Activated naive CD4-positive, alpha-beta T cell treated with anti-CD3 and anti-CD28 coated beads, Interleukin-2, amount 10 ng/mL, durations not matched to agents 7 days and 5 days (primary cell): ENCODE results near the gene CXADR.

Source experiments
- CTCF ChIA-PET: fragments of 350-600 bp; sonication (Branson Sonifier 250); formaldehyde crosslinking; loops from one replicate; lab custom pipeline; 2021; ENCODE audit warnings: antibody characterized with exemption; lab: Charles Lee
- DNase-seq: peaks from one replicate; pipeline ENCODE4 v3.0.0-alpha.2; 2020
- H3K27ac Mint-ChIP-seq: one replicate; pipeline ENCODE4 v1.8.0; 2021; ENCODE audit warnings: mild to moderate bottlenecking, moderate library complexity, mixed read lengths
- H3K27me3 Mint-ChIP-seq: one replicate; pipeline ENCODE4 v1.8.0; 2021; ENCODE audit warnings: mild to moderate bottlenecking, mixed read lengths
- H3K36me3 Mint-ChIP-seq: one replicate; pipeline ENCODE4 v1.8.0; 2021; ENCODE audit warnings: mixed read lengths
- H3K4me1 Mint-ChIP-seq: one replicate; pipeline ENCODE4 v1.8.0; 2021; ENCODE audit warnings: mixed read lengths
- H3K4me3 Mint-ChIP-seq: one replicate; pipeline ENCODE4 v1.8.0; 2021; ENCODE audit warnings: mild to moderate bottlenecking, moderate library complexity, mixed read lengths
- H3K9me3 Mint-ChIP-seq: one replicate; pipeline ENCODE4 v1.8.0; 2021; ENCODE audit warnings: mixed read lengths

CXADR gene

GRCh38 chr21:17612023-17612564 is 99.3 kb downstream of the CXADR start:
- H3K4me3 Mint-ChIP-seq: peak overlapping the region; percentile 95
- CTCF ChIA-PET: interaction anchor here (1.0 kb wide), 1 partner anchor 100 kb away, joined by 5 read pairs; no protein-coding TSS in a partner anchor
- peak overlapping the region; percentile 97 for H3K27ac Mint-ChIP-seq
- no peaks in the 10 kb centered on the region for H3K27me3 Mint-ChIP-seq
- DNase-seq: peak; percentile 48
- H3K36me3 Mint-ChIP-seq: peaks cover 36% of the 10 kb centered on the region
- peaks cover 52% of the 10 kb centered on the region for H3K4me1 Mint-ChIP-seq
- no peaks in the 10 kb centered on the region for H3K9me3 Mint-ChIP-seq

GRCh38 chr21:17612565-17613241 is 99.9 kb downstream of the CXADR start, which contains the start of gene BTG3:
TSS of gene BTG3 (minus strand) at chr21:17612901. CDS start at chr21:17609144, 3,757 bp downstream.
- Mint-ChIP-seq H3K9me3 (no peaks in the 10 kb centered on the region), H3K27ac (peak within 1 kb of the TSS; percentile 97)
- CTCF ChIA-PET: no interaction called here

GRCh38 chr21:17613242-17613676 is 100.4 kb downstream of the CXADR start:
- Mint-ChIP-seq H3K27me3 (no peaks in the 10 kb centered on the region), H3K4me3 (peak overlapping the region; percentile 71), H3K9me3 (no peaks in the 10 kb centered on the region), H3K4me1 (peaks cover 41% of the 10 kb centered on the region), H3K36me3 (peaks cover 26% of the 10 kb centered on the region), H3K27ac (peak overlapping the region; percentile 80)
- DNase-seq: no peak
- CTCF ChIA-PET: no interaction called here

More at GRCh38 chr21:17612565-17613241, 99.9 kb downstream of the CXADR start, which contains the start of gene BTG3:
- peaks cover 46% of the 10 kb centered on the region for H3K4me1 Mint-ChIP-seq
- H3K27me3 Mint-ChIP-seq: no peaks in the 10 kb centered on the region
- H3K4me3 Mint-ChIP-seq: peak within 1 kb of the TSS; percentile 95
- DNase-seq: peak; percentile 84
- peaks cover 31% of the 10 kb centered on the region for H3K36me3 Mint-ChIP-seq

GRCh38 chr21:17616831-17617230 is 104.0 kb downstream of the CXADR start:
- CTCF ChIA-PET: interaction anchor here (1.6 kb wide), 1 partner anchor 20 kb away, joined by 3 read pairs; no protein-coding TSS in a partner anchor
- no peaks in the 10 kb centered on the region for H3K27me3 Mint-ChIP-seq
- H3K4me3 Mint-ChIP-seq: no peak overlapping the region
- H3K9me3 Mint-ChIP-seq: no peaks in the 10 kb centered on the region
- no peak for DNase-seq
- H3K36me3 Mint-ChIP-seq: no peaks in the 10 kb centered on the region
- H3K27ac Mint-ChIP-seq: no peak overlapping the region
- peaks cover 11% of the 10 kb centered on the region for H3K4me1 Mint-ChIP-seq

- no peak overlapping the region for H3K27ac Mint-ChIP-seq
- no peaks in the 10 kb centered on the region for H3K9me3 Mint-ChIP-seq
- CTCF ChIA-PET: no interaction called here
Observed at GRCh38 chr21:17622018-17622417, 109.2 kb downstream of the CXADR start.

GRCh38 chr21:17631195-17631594 is 118.4 kb downstream of the CXADR start:
- no peak overlapping the region for H3K4me3 Mint-ChIP-seq

More at GRCh38 chr21:17622018-17622417, 109.2 kb downstream of the CXADR start:
- Mint-ChIP-seq H3K4me3 (no peak overlapping the region), H3K4me1 (no peaks in the 10 kb centered on the region), H3K27me3 (peaks cover 19% of the 10 kb centered on the region), H3K36me3 (no peaks in the 10 kb centered on the region)
- no peak for DNase-seq

GRCh38 chr21:17636711-17637110 is 123.9 kb downstream of the CXADR start:
- CTCF ChIA-PET: no interaction called here
- no peaks in the 10 kb centered on the region for H3K36me3 Mint-ChIP-seq

More at GRCh38 chr21:17631195-17631594, 118.4 kb downstream of the CXADR start:
- Mint-ChIP-seq H3K9me3 (no peaks in the 10 kb centered on the region), H3K27ac (no peak overlapping the region), H3K27me3 (peaks cover 7% of the 10 kb centered on the region), H3K4me1 (no peaks in the 10 kb centered on the region), H3K36me3 (no peaks in the 10 kb centered on the region)
- no peak for DNase-seq
- CTCF ChIA-PET: no interaction called here

GRCh38 chr21:17640821-17641220 is 128.0 kb downstream of the CXADR start:
- Mint-ChIP-seq H3K4me3 (no peak overlapping the region), H3K36me3 (no peaks in the 10 kb centered on the region), H3K9me3 (peaks cover 5% of the 10 kb centered on the region), H3K27ac (no peak overlapping the region), H3K4me1 (no peaks in the 10 kb centered on the region), H3K27me3 (no peaks in the 10 kb centered on the region)
- CTCF ChIA-PET: no interaction called here
- no peak for DNase-seq

More at GRCh38 chr21:17636711-17637110, 123.9 kb downstream of the CXADR start:
- Mint-ChIP-seq H3K27me3 (no peaks in the 10 kb centered on the region), H3K9me3 (peaks cover 5% of the 10 kb centered on the region), H3K4me1 (no peaks in the 10 kb centered on the region), H3K4me3 (no peak overlapping the region), H3K27ac (no peak overlapping the region)
- DNase-seq: no peak
